ENCODE results near the gene KLF11.
"Not testable (repeated sequence)": the region's sequence is repeated elsewhere in the genome, so short reads cannot be mapped to it uniquely, and the experiment has no call there.

The KLF11 gene

GRCh38 chr2:10009811-10010781 lies 33.3 kb upstream of the KLF11 start:
- no peak for DNase-seq

- DNase-seq: not testable (repeated sequence)
Observed at GRCh38 chr2:10010861-10011605, 32.3 kb upstream of the KLF11 start.

GRCh38 chr2:10011606-10012325 lies 31.6 kb upstream of the KLF11 start:
- DNase-seq: not testable (repeated sequence)

GRCh38 chr2:10012366-10012962 lies 30.9 kb upstream of the KLF11 start:
- not testable (repeated sequence) for DNase-seq

- DNase-seq: no peak
Observed at GRCh38 chr2:10012963-10013461, 30.3 kb upstream of the KLF11 start.

GRCh38 chr2:10013651-10014417 lies 29.5 kb upstream of the KLF11 start:
- not testable (repeated sequence) for DNase-seq

GRCh38 chr2:10014418-10015190 lies 28.7 kb upstream of the KLF11 start:
- no peak for DNase-seq

- DNase-seq: not testable (repeated sequence)
Observed at GRCh38 chr2:10015376-10015989, 27.9 kb upstream of the KLF11 start.

- no peak for DNase-seq
Observed at GRCh38 chr2:10016001-10016801, 27.1 kb upstream of the KLF11 start.

- no peak for DNase-seq
Observed at GRCh38 chr2:10016802-10017258, 26.5 kb upstream of the KLF11 start.

GRCh38 chr2:10017313-10017941 lies 25.9 kb upstream of the KLF11 start:
- DNase-seq: no peak

GRCh38 chr2:10019174-10019573 lies 24.2 kb upstream of the KLF11 start:
- no peak for DNase-seq

- DNase-seq: no peak
Observed at GRCh38 chr2:10019602-10020400, 23.5 kb upstream of the KLF11 start.

GRCh38 chr2:10022041-10022421 lies 21.3 kb upstream of the KLF11 start:
- DNase-seq: no peak

- DNase-seq: no peak
Observed at GRCh38 chr2:10022445-10022844, 20.9 kb upstream of the KLF11 start.

GRCh38 chr2:10022966-10023662 lies 20.2 kb upstream of the KLF11 start:
- DNase-seq: no peak

- DNase-seq: no peak
Observed at GRCh38 chr2:10026940-10027569, 16.3 kb upstream of the KLF11 start.

Measured in activated CD4-positive, alpha-beta T cell treated with anti-CD3 and anti-CD28 coated beads, Interleukin-10, Interleukin-2, amounts not matched to agents 100 ng/mL and 50 ng/mL, durations not matched to agents 16 hours and 8 hours (primary cell).